Keratinocyte (primary cell): Measurements from ENCODE around the gene S100PBP. TPM values are rescaled to one million over a fixed set of nuclear protein-coding genes. Genes with fewer than 3 reads are reported as not detected.

ENCODE experiments used
- DNase-seq: peaks from one replicate; pipeline ENCODE4 v3.0.0-alpha.2; 2011; ENCODE audit warnings: low read depth, missing footprints, low spot score
- FAIRE-seq: peaks from 2 replicates; lab custom pipeline; 2011; peaks lifted over from hg19 to GRCh38; lab: Jason Lieb, UNC
- H2AFZ ChIP-seq: 2 replicates; pipeline ENCODE4 v1.6.0; 2012; ENCODE audit warnings: low read length, control low read depth, inconsistent platforms; ENCODE audit not compliant: control insufficient read depth
- H3K27ac ChIP-seq: 2 replicates; pipeline ENCODE4 v1.5.1; 2011; ENCODE audit warnings: low read length; ENCODE audit not compliant: control insufficient read depth, insufficient read depth
- H3K27me3 ChIP-seq: 3 replicates; pipeline ENCODE4 v1.6.0; 2011; ENCODE audit warnings: low read length; ENCODE audit not compliant: control insufficient read depth, insufficient read depth; ENCODE audit errors: extremely low read depth
- H3K36me3 ChIP-seq, 2 experiments: 2 replicates in 1 of 2; 3 replicates in 1 of 2; pipeline ENCODE4 v1.5.1; 2011; ENCODE audit warnings: low read length in 2 of 2, mild to moderate bottlenecking in 1 of 2; ENCODE audit not compliant: control insufficient read depth in 2 of 2, insufficient read depth in 2 of 2; ENCODE audit errors: extremely low read depth in 1 of 2
- H3K4me1 ChIP-seq: 3 replicates; pipeline ENCODE4 v1.5.1; 2011; ENCODE audit warnings: low read length; ENCODE audit not compliant: control insufficient read depth, insufficient read depth; ENCODE audit errors: extremely low read depth
- H3K4me2 ChIP-seq: 3 replicates; pipeline ENCODE4 v1.6.0; 2011; ENCODE audit warnings: low read depth, low read length; ENCODE audit not compliant: control insufficient read depth, insufficient read depth; ENCODE audit errors: extremely low read depth
- H3K4me3 ChIP-seq, 3 experiments: fragments of 200-600 bp in 1 of 3; sonication (generic) in 1 of 3; 2 replicates in 2 of 3; 3 replicates in 1 of 3; pipeline ENCODE4 v1.5.1; 2011 to 2016; ENCODE audit warnings: low read length in 3 of 3, mild to moderate bottlenecking in 3 of 3, control low read depth in 2 of 3, inconsistent platforms in 1 of 3, low read depth in 1 of 3, mixed read lengths in 1 of 3, mixed run types in 1 of 3, moderate library complexity in 1 of 3; ENCODE audit not compliant: control insufficient read depth in 2 of 3, insufficient read depth in 2 of 3; ENCODE audit errors: extremely low read depth in 1 of 3
- H3K79me2 ChIP-seq: 2 replicates; pipeline ENCODE4 v1.6.0; 2012; ENCODE audit warnings: low read length; ENCODE audit not compliant: control insufficient read depth, insufficient read depth
- H3K9ac ChIP-seq: 3 replicates; pipeline ENCODE4 v1.6.0; 2011; ENCODE audit warnings: low read length; ENCODE audit not compliant: control insufficient read depth, insufficient read depth; ENCODE audit errors: extremely low read depth
- H3K9me1 ChIP-seq: 3 replicates; pipeline ENCODE4 v1.6.0; 2011; ENCODE audit warnings: low read length; ENCODE audit not compliant: control insufficient read depth, insufficient read depth; ENCODE audit errors: extremely low read depth
- H3K9me3 ChIP-seq: 2 replicates; pipeline ENCODE4 v1.5.1; 2012; ENCODE audit warnings: low read depth, low read length; ENCODE audit not compliant: control insufficient read depth
- H4K20me1 ChIP-seq: 3 replicates; pipeline ENCODE4 v1.6.0; 2011; ENCODE audit warnings: low read length; ENCODE audit not compliant: control insufficient read depth, insufficient read depth; ENCODE audit errors: extremely low read depth
- CTCF ChIP-seq, 3 experiments: IDR thresholded peaks in 1 of 3; conservative IDR thresholded peaks in 1 of 3; optimal IDR thresholded peaks in 1 of 3; 2 replicates in 2 of 3; 3 replicates in 1 of 3; pipeline versions ENCODE3 to v1.5.1; 2011; ENCODE audit warnings: low read length in 3 of 3, mild to moderate bottlenecking in 3 of 3, moderate library complexity in 2 of 3, control low read depth in 1 of 3, inconsistent platforms in 1 of 3; ENCODE audit not compliant: insufficient read depth in 2 of 3; ENCODE audit errors: extremely low read depth in 1 of 3
- EZH2 ChIP-seq: IDR thresholded peaks from one replicate; pipeline ENCODE4 v1.6.1; 2012; ENCODE audit warnings: inconsistent platforms, mild to moderate bottlenecking, low read length, moderate library complexity
- dilution Hi-C: fragments of 300-500 bp; cut with MboI; formaldehyde crosslinking; loops from one replicate; pipeline ENCODE4 v1.7.0; 2020; ENCODE audit warnings: low sequenced_read_pairs; ENCODE audit not compliant: extremely low pct_ligation_motif_present
- polyA minus RNA-seq, 3 experiments: library from RNA; depleted of rRNA, polyadenylated mRNA; stranded (reverse); fragments of >200 nt; gene quantifications; 1 replicate in 1 of 3; 2 replicates in 1 of 3; 3 replicates in 1 of 3; pipeline ENCODE4 v1.2.3, GENCODE V29; 2011
- polyA plus RNA-seq, 5 experiments: library from polyadenylated mRNA; depleted of rRNA in 3 of 5; stranded (reverse) in 3 of 5; stranded (forward) in 1 of 5; unstranded in 1 of 5; fragments of >200 nt; gene quantifications; 1 replicate in 1 of 5; 2 replicates in 3 of 5; 3 replicates in 1 of 5; pipeline versions ENCODE4 v1.2.1 to v1.2.3, GENCODE V29; 2011 to 2012; ENCODE audit warnings: missing spikeins in 2 of 5, low read depth in 1 of 5, low replicate concordance in 1 of 5

Gene S100PBP
- 16.2 to 29.0 TPM (median 19.6 TPM) in 3 replicates for polyA plus RNA-seq
- polyA plus RNA-seq (2011; ENCODE audit: low read depth) = 6.1 TPM
- 8.9 and 15.4 TPM in 2 replicates for polyA plus RNA-seq (2011; cell fraction: cytosol; rRNA removed)
- 43.0 and 45.2 TPM in 2 replicates for polyA plus RNA-seq (2011; cell fraction: nucleus; rRNA removed)
- 8.5 and 11.2 TPM in 2 replicates for polyA plus RNA-seq (2012; ENCODE audit: low replicate concordance)
- 9.4 to 37.5 TPM (median 16.7 TPM) in 3 replicates for polyA minus RNA-seq
- polyA minus RNA-seq (2011; cell fraction: cytosol; rRNA and poly(A)+ RNA removed) = 7.9 TPM
- 21.9 and 48.9 TPM in 2 replicates for polyA minus RNA-seq (2011; cell fraction: nucleus; rRNA and poly(A)+ RNA removed)

- peak; percentile 86 for FAIRE-seq
- H3K4me1 ChIP-seq = peaks cover 27% of the 10 kb centered on the region
- H3K36me3 ChIP-seq = peaks cover 0 to 13% of the 10 kb centered on the region in 2 experiments
- peak within 1 kb of the TSS; percentile 88 for H2AFZ ChIP-seq
- H3K79me2 ChIP-seq = peaks cover 87% of the 10 kb centered on the region
- peaks cover 7% of the 10 kb centered on the region for H3K9me1 ChIP-seq
- dilution Hi-C loops = no loop called here
- TF ChIP-seq CTCF (optimal IDR thresholded peaks at IDR 0.05 in 1 of 3, IDR thresholded peaks at IDR 0.05 in 1 of 3, conservative IDR thresholded peaks at IDR 0.05 in 1 of 3; ENCODE audit: extremely low read depth in 1 of 3, insufficient read depth in 2 of 3, low read length in 3 of 3) (no peak), EZH2 (no peak)
- peak within 1 kb of the TSS; percentile 81 to 93 (median 89) for H3K4me3 ChIP-seq
- peak within 1 kb of the TSS; percentile 99 for H3K9ac ChIP-seq
- peak; percentile 81 for DNase-seq
- peaks cover 10% of the 10 kb centered on the region for H4K20me1 ChIP-seq
- H3K27ac ChIP-seq = peak within 1 kb of the TSS; percentile 99
- H3K4me2 ChIP-seq = peak within 1 kb of the TSS; percentile 97
- no peaks in the 10 kb centered on the region for H3K27me3 ChIP-seq
- H3K9me3 ChIP-seq = no peaks in the 10 kb centered on the region
These were observed at the start of gene S100PBP, which contains the start of gene YARS1 for GRCh38 chr1:32817159-32817814. TSS of gene S100PBP (plus strand) at chr1:32817653. CDS start at chr1:32826100, 8,447 bp downstream. TSS of gene YARS1 (minus strand) at chr1:32817358. CDS start at chr1:32817244, 114 bp downstream.

- peaks cover 56% of the 10 kb centered on the region for H3K4me1 ChIP-seq
- H4K20me1 ChIP-seq = peaks cover 8% of the 10 kb centered on the region
- H2AFZ ChIP-seq = no peak overlapping the region
- no peaks in the 10 kb centered on the region for H3K9me1 ChIP-seq
- H3K27ac ChIP-seq = no peak overlapping the region
- FAIRE-seq = peak; percentile 34
- no peaks in the 10 kb centered on the region for H3K9me3 ChIP-seq
- no peak overlapping the region for H3K4me3 ChIP-seq
- no peak overlapping the region for H3K9ac ChIP-seq
- peaks cover 39% of the 10 kb centered on the region for H3K79me2 ChIP-seq
- DNase-seq = no peak
- dilution Hi-C loops = no loop called here
- H3K4me2 ChIP-seq = no peak overlapping the region
- no peak for TF ChIP-seq EZH2
- TF ChIP-seq CTCF (optimal IDR thresholded peaks at IDR 0.05 in 1 of 3, IDR thresholded peaks at IDR 0.05 in 1 of 3, conservative IDR thresholded peaks at IDR 0.05 in 1 of 3; ENCODE audit: extremely low read depth in 1 of 3, insufficient read depth in 2 of 3, low read length in 3 of 3) = no peak
- H3K36me3 ChIP-seq = peaks cover 18 to 26% of the 10 kb centered on the region in 2 experiments
- no peaks in the 10 kb centered on the region for H3K27me3 ChIP-seq
These were observed 49.2 kb upstream of the S100PBP start for GRCh38 chr1:32768110-32768850.
